HCT116 (cell line): ENCODE measurements around the gene MYH7. TPM values are rescaled to one million over a fixed set of nuclear protein-coding genes. Genes with fewer than 3 reads are reported as not detected.
"Not testable (repeated sequence)": the region's sequence is repeated elsewhere in the genome, so short reads cannot be mapped to it uniquely, and the experiment has no call there.

Experiments used
- ATAC-seq: fragments of 200-7000 bp; cut with Tn5 transposase; 2 replicates; pipeline ENCODE4 v1.9.1; 2020; ENCODE audit warnings: mild to moderate bottlenecking, moderate library complexity
- BruUV-seq: library from RNA; stranded (reverse); fragments of 400-500 nt; replicated peaks from 2 replicates; lab custom pipeline; 2021; lab: Mats Ljungman, UMichigan
- CTCF ChIA-PET: fragments of 300-600 bp; sonication (Branson Sonifier 250); formaldehyde crosslinking; loops from one replicate; lab custom pipeline; 2021; ENCODE audit warnings: antibody characterized with exemption; lab: Charles Lee
- POLR2A ChIA-PET: fragments of 300-600, 350-600 bp; sonication (Branson Sonifier 250); formaldehyde crosslinking; loops from one replicate; lab custom pipeline; 2021; ENCODE audit warnings: antibody characterized with exemption; lab: Charles Lee
- RAD21 ChIA-PET, 2 experiments: fragments of 300-600 bp; sonication (Branson Sonifier 250); formaldehyde crosslinking; loops; one replicate each; lab custom pipeline; 2023; ENCODE audit warnings: low total read pairs in 2 of 2; ENCODE audit not compliant: uncharacterized antibody in 2 of 2, unreplicated experiment in 2 of 2, low non-redundant PET in 1 of 2; lab: Charles Lee
- DNase-seq: peaks from one replicate; pipeline ENCODE4 v3.0.0-alpha.2; 2010; ENCODE audit warnings: low read depth, low spot score
- H2AFZ ChIP-seq: fragments of 200-600 bp; shearing (Covaris generic), sonication (generic); 2 replicates; pipeline ENCODE4 v1.6.1; 2017; ENCODE audit warnings: low read depth, mixed run types, mixed read lengths, antibody characterized with exemption, low read length; ENCODE audit not compliant: poor library complexity, severe bottlenecking
- H3K27ac ChIP-seq: 2 replicates; pipeline ENCODE4 v1.5.1; 2012; ENCODE audit warnings: low read depth, low read length
- H3K27me3 ChIP-seq: fragments of 200-600 bp; sonication (generic); 2 replicates; pipeline ENCODE4 v1.6.1; 2016; ENCODE audit warnings: mixed run types, low read length, mixed read lengths; ENCODE audit not compliant: insufficient read depth
- H3K36me3 ChIP-seq, 2 experiments: fragments of 200-500 bp in 1 of 2; fragments of 200-600 bp in 1 of 2; sonication (Bioruptor generic) in 1 of 2; sonication (generic) in 1 of 2; 2 replicates each; pipeline versions ENCODE4 v1.5.1 to v1.6.1; 2014 to 2016; ENCODE audit warnings: low read length in 2 of 2, inconsistent platforms in 1 of 2, mixed read lengths in 1 of 2, mixed run types in 1 of 2; ENCODE audit not compliant: insufficient read depth in 2 of 2, control insufficient read depth in 1 of 2
- H3K4me1 ChIP-seq, 2 experiments: fragments of 200-600 bp in 1 of 2; sonication (generic) in 1 of 2; 2 replicates each; pipeline versions ENCODE4 v1.5.1 to v1.6.1; 2012 to 2017; ENCODE audit warnings: low read length in 2 of 2, inconsistent platforms in 1 of 2, mild to moderate bottlenecking in 1 of 2, mixed read lengths in 1 of 2, mixed run types in 1 of 2, moderate library complexity in 1 of 2; ENCODE audit not compliant: insufficient read depth in 2 of 2, control insufficient read depth in 1 of 2
- H3K4me2 ChIP-seq: fragments of 200-600 bp; sonication (generic); 2 replicates; pipeline ENCODE4 v1.6.1; 2017; ENCODE audit warnings: mixed run types, low read length, mixed read lengths
- H3K4me3 ChIP-seq, 2 experiments: fragments of 200-600 bp in 1 of 2; sonication (generic) in 1 of 2; replicated peaks in 1 of 2; 2 replicates each; pipeline ENCODE4 v1.5.1; 2011 to 2016; ENCODE audit warnings: low read length in 2 of 2, control low read depth in 1 of 2, low read depth in 1 of 2, mild to moderate bottlenecking in 1 of 2, mixed read lengths in 1 of 2, mixed run types in 1 of 2
- H3K79me2 ChIP-seq: fragments of 200-600 bp; sonication (generic); 2 replicates; pipeline ENCODE4 v1.6.1; 2017; ENCODE audit warnings: mild to moderate bottlenecking, mixed run types, low read length, moderate library complexity, mixed read lengths; ENCODE audit not compliant: insufficient read depth
- H3K9ac ChIP-seq: fragments of 200-600 bp; sonication (generic); 2 replicates; pipeline ENCODE4 v1.6.1; 2016; ENCODE audit warnings: low read length, mixed read lengths
- H3K9me2 ChIP-seq: fragments of 200-600 bp; sonication (generic), shearing (Covaris generic); 2 replicates; pipeline ENCODE4 v1.6.1; 2017; ENCODE audit warnings: mixed run types, mild to moderate bottlenecking, moderate library complexity; ENCODE audit not compliant: insufficient read depth
- H3K9me3 ChIP-seq, 2 experiments: fragments of 200-500 bp in 1 of 2; fragments of 200-600 bp in 1 of 2; sonication (Bioruptor generic) in 1 of 2; sonication (generic) in 1 of 2; 2 replicates each; pipeline ENCODE4 v1.6.1; 2014 to 2017; ENCODE audit warnings: low read length in 2 of 2, mixed read lengths in 2 of 2, inconsistent platforms in 1 of 2, low read depth in 1 of 2, mild to moderate bottlenecking in 1 of 2, mixed run types in 1 of 2, moderate library complexity in 1 of 2; ENCODE audit not compliant: control insufficient read depth in 1 of 2, insufficient read depth in 1 of 2
- H4K20me1 ChIP-seq: fragments of 200-600 bp; sonication (generic), shearing (Covaris generic); 2 replicates; pipeline ENCODE4 v1.6.1; 2017; ENCODE audit warnings: mixed run types, mild to moderate bottlenecking, moderate library complexity; ENCODE audit not compliant: insufficient read depth
- EGR1 ChIP-seq: IDR thresholded peaks from 2 replicates; pipeline ENCODE4 v1.6.1; 2012; ENCODE audit warnings: low read depth
- MAX ChIP-seq: IDR thresholded peaks from 2 replicates; pipeline ENCODE4 v1.6.1; 2012
- POLR2A ChIP-seq: IDR thresholded peaks from 2 replicates; pipeline ENCODE4 v1.7.0; 2011; ENCODE audit warnings: borderline replicate concordance; ENCODE audit not compliant: insufficient read depth, insufficient read length; ENCODE audit errors: extremely low read depth
- SIN3A ChIP-seq: IDR thresholded peaks from 2 replicates; pipeline ENCODE4 v1.6.1; 2012; ENCODE audit warnings: low read depth
- ZBTB33 ChIP-seq: IDR thresholded peaks from 2 replicates; pipeline ENCODE4 v1.6.1; 2011; ENCODE audit warnings: mild to moderate bottlenecking, low read length, moderate library complexity; ENCODE audit not compliant: insufficient replicate concordance; ENCODE audit errors: extremely low read depth
- ZFX ChIP-seq: fragments of 450-650 bp; IDR thresholded peaks from 2 replicates; pipeline ENCODE4 v1.6.1; 2017
- ZNF274 ChIP-seq: fragments of 200-500 bp; sonication (Bioruptor generic); IDR thresholded peaks from 2 replicates; pipeline ENCODE4 v1.6.1; 2014; ENCODE audit warnings: mild to moderate bottlenecking, low read depth, low read length, inconsistent platforms
- intact Hi-C: fragments of 100-400 bp; cut with micrococcal nuclease; formaldehyde crosslinking; loops from 2 replicates; pipeline ENCODE4 v1.10.0; 2022
- total RNA-seq: library from RNA; stranded (reverse); gene quantifications from one replicate; pipeline ENCODE4 v1.2.1, GENCODE V29; 2021; ENCODE audit not compliant: unreplicated experiment

Gene MYH7
- total RNA-seq, 1 experiment from 2014 or later, result not detected

- TF ChIP-seq EGR1, result no peak
- no peak for TF ChIP-seq SIN3A
- no peak for TF ChIP-seq POLR2A
- TF ChIP-seq ZBTB33, result no peak
- TF ChIP-seq ZFX, result no peak
- no peak for TF ChIP-seq MAX
- no peak for TF ChIP-seq ZNF274
- TF ChIP-seq, all 23 proteins: peak for 0
Measured at GRCh38 chr14:23392613-23393012, 42.8 kb downstream of the MYH7 start (continued).

DNA sequence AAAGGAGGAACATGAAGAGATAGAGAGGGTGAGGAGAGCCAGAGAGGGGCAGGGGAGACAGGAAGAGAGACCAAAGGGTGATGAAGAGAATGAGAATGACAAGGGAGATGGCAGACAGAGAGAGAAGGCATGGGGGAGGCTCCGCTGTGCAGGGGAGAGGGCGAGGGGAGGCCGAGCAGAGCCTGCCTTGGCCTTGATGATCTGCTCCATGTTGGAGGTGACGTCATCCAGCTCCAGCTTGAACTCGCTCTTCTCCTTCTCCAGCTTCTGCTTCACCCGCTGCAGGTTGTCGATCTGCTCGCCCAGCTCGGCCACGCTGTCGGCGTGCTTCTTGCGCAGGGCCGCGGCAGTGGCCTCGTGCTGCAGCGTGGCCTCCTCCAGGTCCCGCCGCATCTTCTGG is 45.6 kb downstream of the MYH7 start:
- BruUV-seq, H3K36me3 ChIP-seq, H4K20me1 ChIP-seq, H3K9ac ChIP-seq, H2AFZ ChIP-seq, H3K9me3 ChIP-seq, H3K79me2 ChIP-seq, POLR2A ChIA-PET, H3K4me3 ChIP-seq, H3K9me2 ChIP-seq, RAD21 ChIA-PET, H3K27ac ChIP-seq, H3K4me2 ChIP-seq, H3K4me1 ChIP-seq, intact Hi-C loops, CTCF ChIA-PET, ATAC-seq, DNase-seq: not testable (repeated sequence)
- peaks cover 13% of the 10 kb centered on the region; the same call in 1 of the 2 replicates for H3K27me3 ChIP-seq
